Transverse colon (tissue), 4 donors: ENCODE data around the gene P4HA3. TPM values are rescaled to one million over a fixed set of nuclear protein-coding genes. Genes with fewer than 3 reads are reported as not detected.

ENCODE experiments used
- DNase-seq: peaks from one replicate; pipeline ENCODE4 v3.0.0-alpha.2; 2019
- H3K27ac ChIP-seq, 4 donors: fragments of 200-600 bp; sonication (generic); 2 replicates each; pipeline ENCODE4 v1.5.1; 2016 to 2018; ENCODE audit warnings: inconsistent platforms in 4 of 4
- H3K27me3 ChIP-seq: fragments of 200-600 bp; sonication (generic); 2 replicates; pipeline ENCODE4 v1.5.1; 2017; ENCODE audit warnings: inconsistent platforms
- H3K36me3 ChIP-seq, 4 donors: fragments of 200-600 bp; sonication (generic); 2 replicates each; pipeline ENCODE4 v1.5.1; 2017 to 2019; ENCODE audit warnings: inconsistent platforms in 4 of 4
- H3K4me1 ChIP-seq, 4 donors: fragments of 200-600 bp; sonication (generic); 2 replicates each; pipeline ENCODE4 v1.5.1; 2017 to 2020; ENCODE audit warnings: inconsistent platforms in 4 of 4
- H3K4me3 ChIP-seq, 4 donors: fragments of 200-600 bp; sonication (generic); 1 replicate in 1 of 4; 2 replicates in 3 of 4; pipeline versions ENCODE4 v1.5.1 to v1.6.1; 2017 to 2019; ENCODE audit warnings: inconsistent platforms in 4 of 4
- H3K9me3 ChIP-seq, 2 donors: fragments of 200-600 bp; sonication (generic); 2 replicates each; pipeline ENCODE4 v1.5.1; 2017 to 2019; ENCODE audit warnings: inconsistent platforms in 2 of 2
- CTCF ChIP-seq, 5 experiments: fragments of 200-600 bp in 3 of 5; fragments of 450-650 bp in 2 of 5; sonication (generic) in 3 of 5; IDR thresholded peaks; 1 replicate in 2 of 5; 2 replicates in 3 of 5; pipeline ENCODE4 v1.5.1; 2016 to 2017; ENCODE audit warnings: antibody characterized with exemption in 5 of 5, inconsistent platforms in 3 of 5, mild to moderate bottlenecking in 2 of 5, moderate library complexity in 1 of 5
- EP300 ChIP-seq: sonication (generic); formaldehyde crosslinking; IDR thresholded peaks from one replicate; pipeline ENCODE4 v1.6.1; 2017; ENCODE audit warnings: antibody characterized with exemption, low read depth
- POLR2A ChIP-seq: fragments of 450-650 bp; IDR thresholded peaks from one replicate; pipeline ENCODE4 v1.6.1; 2016; ENCODE audit warnings: antibody characterized with exemption, mild to moderate bottlenecking, moderate library complexity
- POLR2AphosphoS5 ChIP-seq, 3 donors: sonication (generic); formaldehyde crosslinking; IDR thresholded peaks; one replicate each; pipeline ENCODE4 v1.6.1; 2016; ENCODE audit warnings: antibody characterized with exemption in 3 of 3
- WGBS, 2 donors: methylation state at CpG; one replicate each; pipeline ENCODE4 v1.1.5; 2018; ENCODE audit warnings: low coverage in 1 of 2; 5-methylcytosine and 5-hydroxymethylcytosine counted together
- in situ Hi-C, 4 donors: fragments of 200-750 bp; cut with MboI; loops; one replicate each; pipeline versions ENCODE4 v1.15.0 to v1.15.1; 2017; ENCODE audit warnings: low sequenced_read_pairs in 3 of 4, low pct_ligation_motif_present in 1 of 4, low pct_unique_long_range_greater_than_20kb in 1 of 4
- intact Hi-C: fragments of 100-400 bp; cut with DNase I; formaldehyde crosslinking; loops from one replicate; pipeline ENCODE4 v1.15.1; 2023; ENCODE audit warnings: low total_unique reads
- total RNA-seq, 4 donors: library from RNA; depleted of rRNA; stranded (reverse); fragments of >200 nt; gene quantifications; one replicate each; pipeline ENCODE4 v1.1.0, GENCODE V29; 2016

P4HA3 gene
- total RNA-seq, 4 donors from 2014 or later = 0.27 to 0.64 (median 0.40) TPM; not detected in 1

GRCh38 chr11:74235121-74235520 lies 76.3 kb downstream of the P4HA3 start:
- Histone ChIP-seq H3K4me1 (no peaks in the 10 kb centered on the region), H3K36me3 (peaks cover 0 to 43% (median 15%) of the 10 kb centered on the region in 4 donors), H3K9me3 (no peaks in the 10 kb centered on the region), H3K27ac (no peak overlapping the region), H3K27me3 (no peaks in the 10 kb centered on the region), H3K4me3 (no peak overlapping the region)
- intact Hi-C loops = no loop called here
- WGBS, 2 donors = 91% methylated on average over 4 of the region's 4 CpGs; no CpG with 5 or more reads in 1 of the 2 donors
- TF ChIP-seq POLR2AphosphoS5 (IDR thresholded peaks at IDR 0.05) (no peak), EP300 (no peak), CTCF (IDR thresholded peaks at IDR 0.05) (no peak), POLR2A (no peak)
- DNase-seq = no peak
- in situ Hi-C loops = no loop called here

GRCh38 chr11:74233683-74234082 lies 77.8 kb downstream of the P4HA3 start:
- in situ Hi-C loops (no loop called here), intact Hi-C loops (no loop called here)
- no peak overlapping the region for H3K27ac ChIP-seq
- no peak for TF ChIP-seq POLR2AphosphoS5 (IDR thresholded peaks at IDR 0.05)
- TF ChIP-seq EP300 = no peak
- TF ChIP-seq POLR2A = no peak
- TF ChIP-seq CTCF (IDR thresholded peaks at IDR 0.05) = no peak
- WGBS, 2 donors = 84 to 93% methylated on average over 3 of the region's 3 CpGs
- DNase-seq = no peak
- no peak overlapping the region for H3K4me3 ChIP-seq
- no peaks in the 10 kb centered on the region for H3K4me1 ChIP-seq
- no peaks in the 10 kb centered on the region for H3K27me3 ChIP-seq
- peaks cover 0 to 35% (median 16%) of the 10 kb centered on the region in 4 donors for H3K36me3 ChIP-seq
- H3K9me3 ChIP-seq = no peaks in the 10 kb centered on the region

- Histone ChIP-seq H3K36me3 (peaks cover 0 to 33% (median 13%) of the 10 kb centered on the region in 4 donors), H3K27me3 (no peaks in the 10 kb centered on the region), H3K4me1 (no peaks in the 10 kb centered on the region), H3K4me3 (no peak overlapping the region), H3K27ac (no peak overlapping the region), H3K9me3 (no peaks in the 10 kb centered on the region)
- no peak for TF ChIP-seq POLR2AphosphoS5 (IDR thresholded peaks at IDR 0.05)
- TF ChIP-seq EP300 = no peak
- no peak for TF ChIP-seq CTCF (IDR thresholded peaks at IDR 0.05)
- intact Hi-C loops (no loop called here), in situ Hi-C loops (no loop called here)
- no peak for DNase-seq
- 89 to 90% methylated on average over 3 to 6 of the region's 6 CpGs for WGBS, 2 donors
Observed at GRCh38 chr11:74232311-74232950, 79.0 kb downstream of the P4HA3 start.

GRCh38 chr11:74226907-74227306 lies 84.5 kb downstream of the P4HA3 start:
- TF ChIP-seq POLR2AphosphoS5 (IDR thresholded peaks at IDR 0.05) (no peak), EP300 (no peak), CTCF (IDR thresholded peaks at IDR 0.05) (no peak), POLR2A (no peak)
- Histone ChIP-seq H3K36me3 (peaks cover 0 to 23% (median 4%) of the 10 kb centered on the region in 4 donors), H3K27me3 (no peaks in the 10 kb centered on the region), H3K9me3 (no peaks in the 10 kb centered on the region), H3K27ac (no peak overlapping the region), H3K4me1 (no peaks in the 10 kb centered on the region), H3K4me3 (no peak overlapping the region)
- intact Hi-C loops = loop anchor here (10.0 kb wide), 1 partner anchor 1212 kb away; no protein-coding TSS in a partner anchor
- 70 to 79% methylated on average over 2 of the region's 2 CpGs for WGBS, 2 donors
- in situ Hi-C loops = no loop called here
- no peak for DNase-seq
